HepG2 (cell line): ENCODE measurements around the gene TYMS.

Experiments
- GFI1 ChIP-seq: sonication (generic); formaldehyde crosslinking; IDR thresholded peaks from 2 replicates; pipeline ENCODE4 v1.5.0; 2020; ENCODE audit warnings: missing genetic modification reagents, mild to moderate bottlenecking, borderline replicate concordance
- NFIC ChIP-seq: IDR thresholded peaks from 2 replicates; pipeline ENCODE4 v1.6.1; 2012; ENCODE audit warnings: mild to moderate bottlenecking, low read length, inconsistent platforms
- POLR2AphosphoS5 ChIP-seq: IDR thresholded peaks from 2 replicates; pipeline ENCODE4 v1.6.1; 2012; ENCODE audit warnings: low read depth, low read length
- SMC3 ChIP-seq: IDR thresholded peaks from 2 replicates; pipeline ENCODE4 v1.6.1; 2011; ENCODE audit warnings: low read length, improper control_type of control experiment
- ZNF891 ChIP-seq: sonication (generic); formaldehyde crosslinking; IDR thresholded peaks from 2 replicates; pipeline ENCODE4 v1.5.0; 2020; ENCODE audit warnings: mild to moderate bottlenecking, missing genetic modification reagents
- TF ChIP-seq, protein P1 (sequence below): sonication (generic); formaldehyde crosslinking; IDR thresholded peaks from 2 replicates; pipeline ENCODE4 v1.4.0; 2020; ENCODE audit warnings: mild to moderate bottlenecking, missing genetic modification reagents
- TF ChIP-seq, protein P2 (sequence below): sonication (generic); formaldehyde crosslinking; IDR thresholded peaks from 2 replicates; pipeline ENCODE4 v1.5.0; 2020; ENCODE audit warnings: mild to moderate bottlenecking, missing genetic modification reagents
- TF ChIP-seq, protein P3 (sequence below): sonication (generic); formaldehyde crosslinking; IDR thresholded peaks from 2 replicates; pipeline ENCODE4 v1.5.0; 2020; ENCODE audit warnings: mild to moderate bottlenecking, missing genetic modification reagents, moderate library complexity
- TF ChIP-seq, protein P4 (sequence below): sonication (generic); formaldehyde crosslinking; IDR thresholded peaks from 2 replicates; pipeline ENCODE4 v1.8.1; 2022; ENCODE audit warnings: low read depth, mild to moderate bottlenecking, missing genetic modification reagents

DNA sequence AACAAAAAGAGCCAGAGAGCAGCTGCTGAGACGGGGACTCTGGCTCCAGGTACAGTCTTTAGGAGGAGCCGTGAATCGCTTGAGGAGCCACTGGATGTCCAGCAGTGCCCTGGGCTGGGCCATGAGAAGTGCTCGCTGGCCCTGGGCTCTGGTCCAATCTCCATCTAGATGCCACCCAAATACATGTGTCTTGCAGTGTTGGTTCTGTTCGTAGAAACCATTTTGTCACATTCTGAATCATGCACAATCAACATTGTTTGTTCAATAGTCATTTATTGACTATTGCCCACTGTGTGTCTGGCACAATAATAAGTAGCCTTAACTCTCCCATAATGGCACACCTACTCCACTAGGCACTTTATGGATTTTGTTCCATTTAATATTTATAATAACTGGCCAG lies 26.1 kb downstream of the TYMS start:
- TF ChIP-seq, protein P1, sequence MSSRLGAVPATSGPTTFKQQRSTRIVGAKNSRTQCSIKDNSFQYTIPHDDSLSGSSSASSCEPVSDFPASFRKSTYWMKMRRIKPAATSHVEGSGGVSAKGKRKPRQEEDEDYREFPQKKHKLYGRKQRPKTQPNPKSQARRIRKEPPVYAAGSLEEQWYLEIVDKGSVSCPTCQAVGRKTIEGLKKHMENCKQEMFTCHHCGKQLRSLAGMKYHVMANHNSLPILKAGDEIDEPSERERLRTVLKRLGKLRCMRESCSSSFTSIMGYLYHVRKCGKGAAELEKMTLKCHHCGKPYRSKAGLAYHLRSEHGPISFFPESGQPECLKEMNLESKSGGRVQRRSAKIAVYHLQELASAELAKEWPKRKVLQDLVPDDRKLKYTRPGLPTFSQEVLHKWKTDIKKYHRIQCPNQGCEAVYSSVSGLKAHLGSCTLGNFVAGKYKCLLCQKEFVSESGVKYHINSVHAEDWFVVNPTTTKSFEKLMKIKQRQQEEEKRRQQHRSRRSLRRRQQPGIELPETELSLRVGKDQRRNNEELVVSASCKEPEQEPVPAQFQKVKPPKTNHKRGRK: no peak
- TF ChIP-seq POLR2AphosphoS5: no peak
- TF ChIP-seq, protein P2, sequence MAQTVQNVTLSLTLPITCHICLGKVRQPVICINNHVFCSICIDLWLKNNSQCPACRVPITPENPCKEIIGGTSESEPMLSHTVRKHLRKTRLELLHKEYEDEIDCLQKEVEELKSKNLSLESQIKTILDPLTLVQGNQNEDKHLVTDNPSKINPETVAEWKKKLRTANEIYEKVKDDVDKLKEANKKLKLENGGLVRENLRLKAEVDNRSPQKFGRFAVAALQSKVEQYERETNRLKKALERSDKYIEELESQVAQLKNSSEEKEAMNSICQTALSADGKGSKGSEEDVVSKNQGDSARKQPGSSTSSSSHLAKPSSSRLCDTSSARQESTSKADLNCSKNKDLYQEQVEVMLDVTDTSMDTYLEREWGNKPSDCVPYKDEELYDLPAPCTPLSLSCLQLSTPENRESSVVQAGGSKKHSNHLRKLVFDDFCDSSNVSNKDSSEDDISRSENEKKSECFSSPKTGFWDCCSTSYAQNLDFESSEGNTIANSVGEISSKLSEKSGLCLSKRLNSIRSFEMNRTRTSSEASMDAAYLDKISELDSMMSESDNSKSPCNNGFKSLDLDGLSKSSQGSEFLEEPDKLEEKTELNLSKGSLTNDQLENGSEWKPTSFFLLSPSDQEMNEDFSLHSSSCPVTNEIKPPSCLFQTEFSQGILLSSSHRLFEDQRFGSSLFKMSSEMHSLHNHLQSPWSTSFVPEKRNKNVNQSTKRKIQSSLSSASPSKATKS: no peak
- TF ChIP-seq, protein P3, sequence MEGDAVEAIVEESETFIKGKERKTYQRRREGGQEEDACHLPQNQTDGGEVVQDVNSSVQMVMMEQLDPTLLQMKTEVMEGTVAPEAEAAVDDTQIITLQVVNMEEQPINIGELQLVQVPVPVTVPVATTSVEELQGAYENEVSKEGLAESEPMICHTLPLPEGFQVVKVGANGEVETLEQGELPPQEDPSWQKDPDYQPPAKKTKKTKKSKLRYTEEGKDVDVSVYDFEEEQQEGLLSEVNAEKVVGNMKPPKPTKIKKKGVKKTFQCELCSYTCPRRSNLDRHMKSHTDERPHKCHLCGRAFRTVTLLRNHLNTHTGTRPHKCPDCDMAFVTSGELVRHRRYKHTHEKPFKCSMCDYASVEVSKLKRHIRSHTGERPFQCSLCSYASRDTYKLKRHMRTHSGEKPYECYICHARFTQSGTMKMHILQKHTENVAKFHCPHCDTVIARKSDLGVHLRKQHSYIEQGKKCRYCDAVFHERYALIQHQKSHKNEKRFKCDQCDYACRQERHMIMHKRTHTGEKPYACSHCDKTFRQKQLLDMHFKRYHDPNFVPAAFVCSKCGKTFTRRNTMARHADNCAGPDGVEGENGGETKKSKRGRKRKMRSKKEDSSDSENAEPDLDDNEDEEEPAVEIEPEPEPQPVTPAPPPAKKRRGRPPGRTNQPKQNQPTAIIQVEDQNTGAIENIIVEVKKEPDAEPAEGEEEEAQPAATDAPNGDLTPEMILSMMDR (CRISPR knock-in tag): no peak
- TF ChIP-seq, protein P4, sequence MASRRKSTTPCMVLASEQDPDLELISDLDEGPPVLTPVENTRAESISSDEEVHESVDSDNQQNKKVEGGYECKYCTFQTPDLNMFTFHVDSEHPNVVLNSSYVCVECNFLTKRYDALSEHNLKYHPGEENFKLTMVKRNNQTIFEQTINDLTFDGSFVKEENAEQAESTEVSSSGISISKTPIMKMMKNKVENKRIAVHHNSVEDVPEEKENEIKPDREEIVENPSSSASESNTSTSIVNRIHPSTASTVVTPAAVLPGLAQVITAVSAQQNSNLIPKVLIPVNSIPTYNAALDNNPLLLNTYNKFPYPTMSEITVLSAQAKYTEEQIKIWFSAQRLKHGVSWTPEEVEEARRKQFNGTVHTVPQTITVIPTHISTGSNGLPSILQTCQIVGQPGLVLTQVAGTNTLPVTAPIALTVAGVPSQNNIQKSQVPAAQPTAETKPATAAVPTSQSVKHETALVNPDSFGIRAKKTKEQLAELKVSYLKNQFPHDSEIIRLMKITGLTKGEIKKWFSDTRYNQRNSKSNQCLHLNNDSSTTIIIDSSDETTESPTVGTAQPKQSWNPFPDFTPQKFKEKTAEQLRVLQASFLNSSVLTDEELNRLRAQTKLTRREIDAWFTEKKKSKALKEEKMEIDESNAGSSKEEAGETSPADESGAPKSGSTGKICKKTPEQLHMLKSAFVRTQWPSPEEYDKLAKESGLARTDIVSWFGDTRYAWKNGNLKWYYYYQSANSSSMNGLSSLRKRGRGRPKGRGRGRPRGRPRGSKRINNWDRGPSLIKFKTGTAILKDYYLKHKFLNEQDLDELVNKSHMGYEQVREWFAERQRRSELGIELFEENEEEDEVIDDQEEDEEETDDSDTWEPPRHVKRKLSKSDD (CRISPR knock-in tag): no peak
- no peak for TF ChIP-seq SMC3
- TF ChIP-seq ZNF891: no peak
- TF ChIP-seq NFIC: no peak
- TF ChIP-seq GFI1 (CRISPR knock-in tag): no peak
